GM18526 (cell line): ENCODE results near the gene ANKRD17.

Source experiments
- POLR2A ChIP-seq: IDR thresholded peaks from 3 replicates; pipeline ENCODE4 v1.6.1; 2011; ENCODE audit not compliant: insufficient read length; ENCODE audit errors: extremely low read depth

The ANKRD17 gene

GRCh38 chr4:73220815-73221214, 37.8 kb downstream of the ANKRD17 start:
- no peak for TF ChIP-seq POLR2A

- no peak for TF ChIP-seq POLR2A
Observed at GRCh38 chr4:73213916-73214653, 44.5 kb downstream of the ANKRD17 start.

- no peak for TF ChIP-seq POLR2A
Observed at GRCh38 chr4:73212982-73213730, 45.4 kb downstream of the ANKRD17 start.

- TF ChIP-seq POLR2A, result no peak
Observed at GRCh38 chr4:73211968-73212367, 46.6 kb downstream of the ANKRD17 start.

GRCh38 chr4:73208376-73208775, 50.2 kb downstream of the ANKRD17 start:
- no peak for TF ChIP-seq POLR2A

GRCh38 chr4:73206236-73206635, 52.4 kb downstream of the ANKRD17 start:
- TF ChIP-seq POLR2A, result no peak

GRCh38 chr4:73205482-73205881, 53.1 kb downstream of the ANKRD17 start:
- no peak for TF ChIP-seq POLR2A

- no peak for TF ChIP-seq POLR2A
Observed at GRCh38 chr4:73197220-73197619, 61.4 kb downstream of the ANKRD17 start.

- TF ChIP-seq POLR2A, result no peak
Observed at GRCh38 chr4:73194064-73194463, 64.5 kb downstream of the ANKRD17 start.

- TF ChIP-seq POLR2A, result no peak
Observed at GRCh38 chr4:73193659-73194058, 64.9 kb downstream of the ANKRD17 start.

- no peak for TF ChIP-seq POLR2A
Observed at GRCh38 chr4:73193155-73193554, 65.4 kb downstream of the ANKRD17 start.

- TF ChIP-seq POLR2A, result no peak
Observed at GRCh38 chr4:73189274-73189810, 69.3 kb downstream of the ANKRD17 start.

GRCh38 chr4:73187325-73187724, 71.3 kb downstream of the ANKRD17 start:
- no peak for TF ChIP-seq POLR2A

GRCh38 chr4:73185903-73186302, 72.7 kb downstream of the ANKRD17 start:
- TF ChIP-seq POLR2A, result no peak

GRCh38 chr4:73181231-73181630, 77.4 kb downstream of the ANKRD17 start:
- TF ChIP-seq POLR2A, result no peak

GRCh38 chr4:73178389-73178788, 80.2 kb downstream of the ANKRD17 start:
- no peak for TF ChIP-seq POLR2A
